Adrenal gland (tissue), 5 donors: ENCODE data around the gene CACNA1C.

Experiments
- CTCF ChIP-seq, 6 experiments: fragments of 450-650 bp in 4 of 6; fragments of 200-600 bp in 2 of 6; sonication (generic) in 1 of 6; IDR thresholded peaks; 1 replicate in 5 of 6; 2 replicates in 1 of 6; pipeline versions ENCODE4 v1.5.1 to v1.8.0; 2016 to 2021; ENCODE audit warnings: antibody characterized with exemption in 6 of 6, mild to moderate bottlenecking in 2 of 6, moderate library complexity in 1 of 6
- POLR2A ChIP-seq, 2 donors: fragments of 450-650 bp; IDR thresholded peaks; one replicate each; pipeline ENCODE4 v1.6.1; 2017; ENCODE audit warnings: antibody characterized with exemption in 2 of 2, mild to moderate bottlenecking in 2 of 2, moderate library complexity in 1 of 2
- donor health status: DM: no; HTN: no; CAD: no.

DNA sequence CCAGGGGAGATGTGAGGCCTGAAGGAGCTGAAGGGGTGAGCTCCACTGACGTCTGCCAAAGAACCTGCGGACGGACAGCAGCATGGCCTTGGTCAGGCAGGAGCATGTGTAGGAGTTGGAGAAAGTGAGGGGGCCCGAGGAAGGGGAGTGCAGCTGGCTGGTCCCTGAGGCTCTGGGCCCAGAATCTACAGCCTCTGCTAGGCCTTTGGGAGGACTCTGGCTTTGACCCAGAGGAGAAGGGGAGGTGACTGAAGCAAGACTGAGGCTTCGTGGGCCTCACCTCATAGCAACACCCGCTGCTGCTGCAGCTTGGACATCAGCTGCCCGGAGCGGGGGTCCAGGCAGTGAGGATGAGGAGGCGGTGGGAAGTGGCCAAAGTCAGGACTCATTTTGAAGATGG, 525.4 kb downstream of the CACNA1C start:
- TF ChIP-seq CTCF (IDR thresholded peaks at IDR 0.05) (no peak), POLR2A (IDR thresholded peaks at IDR 0.05) (no peak)
